ENCODE data around the gene GRPEL2. TPM values are rescaled to one million over a fixed set of nuclear protein-coding genes. Genes with fewer than 3 reads are reported as not detected.
"Not testable (repeated sequence)": the region's sequence is repeated elsewhere in the genome, so short reads cannot be mapped to it uniquely, and the experiment has no call there.

GRPEL2 gene
- total RNA-seq, 1 donor from 2014 or later, result 30.6 TPM

- Mint-ChIP-seq H3K27me3 (no peaks in the 10 kb centered on the region), H3K36me3 (ENCODE audit: low read depth) (no peaks in the 10 kb centered on the region), H3K4me3 (no peak overlapping the region), H3K9me3 (no peaks in the 10 kb centered on the region), H3K4me1 (no peaks in the 10 kb centered on the region), H3K27ac (no peak overlapping the region)
- intact Hi-C loops (cut with micrococcal nuclease), result no loop called here
- DNase-seq, result no peak
Measured at GRCh38 chr5:149380466-149381121, 35.3 kb downstream of the GRPEL2 start.

- H3K27me3 Mint-ChIP-seq, result no peaks in the 10 kb centered on the region
- no peak overlapping the region for H3K27ac Mint-ChIP-seq
- H3K9me3 Mint-ChIP-seq, result no peaks in the 10 kb centered on the region
- no peak overlapping the region for H3K4me3 Mint-ChIP-seq
- intact Hi-C loops (cut with micrococcal nuclease), result no loop called here
- DNase-seq, result no peak
- H3K4me1 Mint-ChIP-seq, result no peaks in the 10 kb centered on the region
- no peaks in the 10 kb centered on the region for H3K36me3 Mint-ChIP-seq (ENCODE audit: low read depth)
Measured at GRCh38 chr5:149381261-149381985, 36.1 kb downstream of the GRPEL2 start.

- Mint-ChIP-seq H3K27ac (no peak overlapping the region), H3K36me3 (ENCODE audit: low read depth) (no peaks in the 10 kb centered on the region)
- intact Hi-C loops (cut with micrococcal nuclease), result loop anchor here (1.0 kb wide), 2 partner anchors 52 to 182 kb away; no protein-coding TSS in a partner anchor
Measured at GRCh38 chr5:149381986-149382338, 36.7 kb downstream of the GRPEL2 start.

GRCh38 chr5:149382517-149383220, 37.4 kb downstream of the GRPEL2 start:
- H3K9me3 Mint-ChIP-seq, result no peaks in the 10 kb centered on the region
- H3K27me3 Mint-ChIP-seq, result no peaks in the 10 kb centered on the region
- no peak for DNase-seq
- no peak overlapping the region for H3K4me3 Mint-ChIP-seq
- H3K27ac Mint-ChIP-seq, result no peak overlapping the region
- no peaks in the 10 kb centered on the region for H3K36me3 Mint-ChIP-seq (ENCODE audit: low read depth)
- intact Hi-C loops (cut with micrococcal nuclease), result loop anchor here (1.0 kb wide), 2 partner anchors 52 to 182 kb away; no protein-coding TSS in a partner anchor
- H3K4me1 Mint-ChIP-seq, result no peaks in the 10 kb centered on the region

More at GRCh38 chr5:149381986-149382338, 36.7 kb downstream of the GRPEL2 start:
- Mint-ChIP-seq H3K4me1 (no peaks in the 10 kb centered on the region), H3K9me3 (no peaks in the 10 kb centered on the region), H3K4me3 (no peak overlapping the region), H3K27me3 (no peaks in the 10 kb centered on the region)
- DNase-seq, result peak; percentile 92

GRCh38 chr5:149383399-149383798, 38.1 kb downstream of the GRPEL2 start:
- H3K4me3 Mint-ChIP-seq, result no peak overlapping the region
- intact Hi-C loops (cut with micrococcal nuclease), result no loop called here

GRCh38 chr5:149386166-149386565, 40.9 kb downstream of the GRPEL2 start:
- DNase-seq, result no peak
- intact Hi-C loops (cut with micrococcal nuclease), result no loop called here
- Mint-ChIP-seq H3K9me3 (no peaks in the 10 kb centered on the region), H3K4me3 (no peak overlapping the region), H3K27me3 (peaks cover 8% of the 10 kb centered on the region), H3K27ac (no peak overlapping the region), H3K36me3 (ENCODE audit: low read depth) (no peaks in the 10 kb centered on the region), H3K4me1 (no peaks in the 10 kb centered on the region)

More at GRCh38 chr5:149383399-149383798, 38.1 kb downstream of the GRPEL2 start:
- H3K36me3 Mint-ChIP-seq (ENCODE audit: low read depth), result no peaks in the 10 kb centered on the region
- no peak for DNase-seq
- peaks cover 3% of the 10 kb centered on the region for H3K27me3 Mint-ChIP-seq
- no peaks in the 10 kb centered on the region for H3K4me1 Mint-ChIP-seq
- no peaks in the 10 kb centered on the region for H3K9me3 Mint-ChIP-seq
- H3K27ac Mint-ChIP-seq, result no peak overlapping the region

- intact Hi-C loops (cut with micrococcal nuclease), result no loop called here
Measured at GRCh38 chr5:149387081-149387631, 41.9 kb downstream of the GRPEL2 start.

GRCh38 chr5:149387982-149388381, 42.7 kb downstream of the GRPEL2 start:
- Mint-ChIP-seq H3K27me3 (peaks cover 8% of the 10 kb centered on the region), H3K9me3 (no peaks in the 10 kb centered on the region), H3K4me3 (no peak overlapping the region), H3K27ac (no peak overlapping the region), H3K4me1 (no peaks in the 10 kb centered on the region), H3K36me3 (ENCODE audit: low read depth) (no peaks in the 10 kb centered on the region)
- intact Hi-C loops (cut with micrococcal nuclease), result no loop called here
- DNase-seq, result no peak

More at GRCh38 chr5:149387081-149387631, 41.9 kb downstream of the GRPEL2 start:
- no peak for DNase-seq
- H3K27me3 Mint-ChIP-seq, result peaks cover 8% of the 10 kb centered on the region
- no peaks in the 10 kb centered on the region for H3K36me3 Mint-ChIP-seq (ENCODE audit: low read depth)
- no peaks in the 10 kb centered on the region for H3K9me3 Mint-ChIP-seq
- H3K4me1 Mint-ChIP-seq, result no peaks in the 10 kb centered on the region
- no peak overlapping the region for H3K27ac Mint-ChIP-seq
- no peak overlapping the region for H3K4me3 Mint-ChIP-seq

GRCh38 chr5:149388498-149389190, 43.3 kb downstream of the GRPEL2 start:
- intact Hi-C loops (cut with micrococcal nuclease), result no loop called here
- H3K27ac Mint-ChIP-seq, result no peak overlapping the region
- no peaks in the 10 kb centered on the region for H3K4me1 Mint-ChIP-seq
- H3K4me3 Mint-ChIP-seq, result no peak overlapping the region
- no peaks in the 10 kb centered on the region for H3K9me3 Mint-ChIP-seq
- no peaks in the 10 kb centered on the region for H3K36me3 Mint-ChIP-seq (ENCODE audit: low read depth)
- DNase-seq, result no peak
- H3K27me3 Mint-ChIP-seq, result peaks cover 8% of the 10 kb centered on the region

- no peaks in the 10 kb centered on the region for H3K36me3 Mint-ChIP-seq (ENCODE audit: low read depth)
- intact Hi-C loops (cut with micrococcal nuclease), result no loop called here
- no peaks in the 10 kb centered on the region for H3K4me1 Mint-ChIP-seq
- H3K9me3 Mint-ChIP-seq, result no peaks in the 10 kb centered on the region
- no peak for DNase-seq
- no peak overlapping the region for H3K4me3 Mint-ChIP-seq
- H3K27ac Mint-ChIP-seq, result no peak overlapping the region
- H3K27me3 Mint-ChIP-seq, result peaks cover 9% of the 10 kb centered on the region
Measured at GRCh38 chr5:149389552-149390495, 44.5 kb downstream of the GRPEL2 start.

- H3K4me3 Mint-ChIP-seq; H3K27ac Mint-ChIP-seq; intact Hi-C loops (cut with micrococcal nuclease); DNase-seq; H3K4me1 Mint-ChIP-seq; H3K36me3 Mint-ChIP-seq (ENCODE audit: low read depth); H3K9me3 Mint-ChIP-seq: not testable (repeated sequence)
- H3K27me3 Mint-ChIP-seq, result peaks cover 12% of the 10 kb centered on the region
Measured at GRCh38 chr5:149391076-149391475, 45.8 kb downstream of the GRPEL2 start.

GRCh38 chr5:149391524-149391923, 46.2 kb downstream of the GRPEL2 start:
- Mint-ChIP-seq H3K4me1 (no peaks in the 10 kb centered on the region), H3K4me3 (no peak overlapping the region), H3K27ac (no peak overlapping the region), H3K9me3 (no peaks in the 10 kb centered on the region), H3K36me3 (ENCODE audit: low read depth) (no peaks in the 10 kb centered on the region), H3K27me3 (peaks cover 12% of the 10 kb centered on the region)
- intact Hi-C loops (cut with micrococcal nuclease), result no loop called here
- DNase-seq, result no peak

- H3K4me3 Mint-ChIP-seq, result no peak overlapping the region
- H3K27me3 Mint-ChIP-seq, result peaks cover 15% of the 10 kb centered on the region
- intact Hi-C loops (cut with micrococcal nuclease), result no loop called here
- no peak overlapping the region for H3K27ac Mint-ChIP-seq
- no peak for DNase-seq
- H3K36me3 Mint-ChIP-seq (ENCODE audit: low read depth), result no peaks in the 10 kb centered on the region
- H3K9me3 Mint-ChIP-seq, result no peaks in the 10 kb centered on the region
- H3K4me1 Mint-ChIP-seq, result no peaks in the 10 kb centered on the region
Measured at GRCh38 chr5:149392718-149393117, 47.4 kb downstream of the GRPEL2 start.
